Small intestine (tissue), 7 donors: ENCODE results near the gene SOX21. TPM values are rescaled to one million over a fixed set of nuclear protein-coding genes. Genes with fewer than 3 reads are reported as not detected.

Experiments used
- DNase-seq, 2 donors: peaks; one replicate each; pipeline versions ENCODE4 v3.0.0 to v3.0.0-alpha.2; 2013
- FAIRE-seq: peaks from 2 replicates; lab custom pipeline; 2012; peaks lifted over from hg19 to GRCh38; lab: Jason Lieb, UNC
- H3K27ac ChIP-seq, 3 donors: one replicate each; pipeline ENCODE4 v1.5.1; 2013; ENCODE audit warnings: low read length in 2 of 3, mild to moderate bottlenecking in 2 of 3, control low read depth in 1 of 3, inconsistent platforms in 1 of 3, low read depth in 1 of 3, moderate library complexity in 1 of 3
- H3K27me3 ChIP-seq, 3 donors: one replicate each; pipeline ENCODE4 v1.6.1; 2013; ENCODE audit warnings: low read length in 3 of 3, inconsistent platforms in 1 of 3; ENCODE audit not compliant: control insufficient read depth in 3 of 3, insufficient read depth in 3 of 3
- H3K36me3 ChIP-seq, 3 donors: one replicate each; pipeline ENCODE4 v1.6.1; 2013; ENCODE audit warnings: low read length in 3 of 3, inconsistent platforms in 1 of 3, low read depth in 1 of 3, mild to moderate bottlenecking in 1 of 3, moderate library complexity in 1 of 3; ENCODE audit not compliant: control insufficient read depth in 3 of 3, insufficient read depth in 2 of 3
- H3K4me1 ChIP-seq, 3 donors: one replicate each; pipeline ENCODE4 v1.6.1; 2013; ENCODE audit warnings: low read length in 2 of 3, inconsistent platforms in 1 of 3, low read depth in 1 of 3, mild to moderate bottlenecking in 1 of 3, moderate library complexity in 1 of 3; ENCODE audit not compliant: control insufficient read depth in 3 of 3, insufficient read depth in 2 of 3
- H3K4me3 ChIP-seq, 3 donors: one replicate each; pipeline ENCODE4 v1.5.1; 2013; ENCODE audit warnings: low read length in 3 of 3, control low read depth in 1 of 3, inconsistent platforms in 1 of 3, low read depth in 1 of 3, mild to moderate bottlenecking in 1 of 3, moderate library complexity in 1 of 3
- H3K9me3 ChIP-seq, 2 donors: one replicate each; pipeline ENCODE4 v1.6.1; 2013; ENCODE audit warnings: low read depth in 1 of 2, low read length in 1 of 2; ENCODE audit not compliant: control insufficient read depth in 2 of 2, insufficient read depth in 1 of 2
- WGBS, 3 donors: extraction: QIAGEN DNeasy Blood & Tissue Kit; methylation state at CpG; one replicate each; pipeline ENCODE4 v1.1.7; 2013; 5-methylcytosine and 5-hydroxymethylcytosine counted together
- polyA plus RNA-seq, 4 donors: library from polyadenylated mRNA; stranded (reverse) in 3 of 4; unstranded in 1 of 4; fragments of 200-250 nt in 3 of 4; fragments of 120-200 nt in 1 of 4; gene quantifications; one replicate each; pipeline versions ENCODE4 v1.2.1 to v1.2.3, GENCODE V29; 2013
- donor health status: healthy with polysubstance abuse.
- donor health status: control.
- donor health status: control.
- donor health status: Bipolar disorder and iron deficiency.
- donor health status: healthy.

SOX21 gene
- polyA plus RNA-seq, 4 donors = not detected

DNA sequence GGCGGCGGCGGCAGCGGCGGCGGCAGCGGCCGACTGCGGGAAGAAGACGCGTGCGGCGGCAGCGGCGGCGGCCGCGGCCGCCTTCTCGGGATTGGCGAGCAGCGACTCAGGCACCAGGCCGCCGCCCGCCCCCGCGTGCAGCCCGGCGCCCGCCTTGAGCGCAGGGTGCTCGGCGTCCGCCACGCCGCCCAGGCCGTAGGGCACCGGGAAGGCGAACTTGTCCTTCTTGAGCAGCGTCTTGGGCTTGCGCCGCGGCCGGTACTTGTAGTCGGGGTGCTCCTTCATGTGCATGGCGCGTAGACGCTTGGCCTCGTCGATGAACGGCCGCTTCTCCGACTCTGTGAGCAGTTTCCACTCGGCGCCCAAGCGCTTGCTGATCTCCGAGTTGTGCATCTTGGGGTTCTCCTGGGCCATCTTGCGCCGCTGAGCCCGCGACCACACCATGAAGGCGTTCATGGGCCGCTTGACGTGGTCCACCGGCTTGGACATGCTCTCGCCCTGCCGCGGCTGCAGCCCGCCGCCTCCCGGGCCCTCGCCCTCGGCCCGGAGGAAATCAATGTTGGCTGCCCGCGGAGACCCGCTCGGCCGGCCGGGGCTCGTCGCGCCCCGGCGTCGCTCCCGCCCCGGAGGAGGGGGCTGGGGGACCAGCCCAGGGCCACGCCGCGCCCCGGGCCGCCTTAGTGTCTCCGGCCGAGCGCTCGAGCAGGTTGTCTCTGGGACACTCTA, 621 bp downstream of the SOX21 start:
- Histone ChIP-seq H3K36me3 (no peaks in the 10 kb centered on the region), H3K4me1 (peaks cover 2 to 8% (median 6%) of the 10 kb centered on the region in 3 donors), H3K9me3 (peaks cover 1 to 2% of the 10 kb centered on the region in 2 donors), H3K27me3 (peaks cover 31 to 78% (median 41%) of the 10 kb centered on the region in 3 donors), H3K27ac (no peak overlapping the region), H3K4me3 (peak overlapping the region in 1 of 3 donors; percentile 43)
- WGBS, 3 donors = 1 to 4% (median 3%) methylated on average over 48 to 97 of the region's 97 CpGs
- DNase-seq = peak in 1 of 2 donors; percentile 56
- no peak for FAIRE-seq

DNA sequence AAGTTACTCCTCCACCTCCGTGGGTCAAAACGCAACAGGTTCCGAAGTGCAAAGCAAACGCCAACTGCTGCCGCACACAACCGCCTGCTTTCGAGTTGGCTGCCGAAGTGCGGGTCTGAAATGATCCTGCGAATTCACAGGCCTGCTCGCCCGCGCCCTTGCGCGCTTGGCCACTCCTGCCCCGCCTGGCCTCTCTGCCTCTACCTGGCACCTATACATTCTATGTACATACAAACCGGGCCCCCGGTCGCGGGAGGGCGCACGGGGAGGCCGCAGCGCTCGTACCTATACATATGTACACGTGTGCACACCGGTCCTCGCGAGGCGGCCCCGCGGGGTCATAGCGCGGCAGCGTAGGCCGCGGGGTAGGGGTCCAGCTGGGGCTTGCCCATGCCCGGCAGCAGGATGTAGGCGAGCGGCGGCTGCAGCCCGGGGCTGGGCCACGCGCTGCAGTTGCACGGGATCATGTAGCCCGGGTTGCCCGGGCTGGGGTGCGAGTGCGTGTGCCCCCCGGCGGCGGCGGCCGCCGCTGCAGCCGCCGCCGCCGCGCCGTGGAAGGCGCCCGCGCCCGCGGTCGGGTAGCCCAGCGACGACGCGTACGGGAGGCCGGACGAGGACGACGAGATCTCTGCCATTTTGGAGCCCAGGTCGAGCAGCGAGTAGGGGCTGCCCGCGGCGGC, 1.3 kb downstream of the SOX21 start:
- Histone ChIP-seq H3K27ac (no peak overlapping the region), H3K36me3 (no peaks in the 10 kb centered on the region), H3K9me3 (peaks cover 1 to 2% of the 10 kb centered on the region in 2 donors), H3K27me3 (peaks cover 31 to 78% (median 43%) of the 10 kb centered on the region in 3 donors), H3K4me3 (peak overlapping the region in 2 of 3 donors; percentile 21 to 43), H3K4me1 (peaks cover 2 to 8% (median 6%) of the 10 kb centered on the region in 3 donors)
- 1 to 2% (median 1%) methylated on average over 63 to 81 of the region's 81 CpGs for WGBS, 3 donors
- DNase-seq (peak in 1 of 2 donors; percentile 43), FAIRE-seq (no peak)

GRCh38 chr13:94710065-94710781, 2.1 kb downstream of the SOX21 start:
- DNase-seq (peak in 1 of 2 donors; percentile 18), FAIRE-seq (no peak)
- H3K27me3 ChIP-seq = peaks cover 34 to 81% (median 50%) of the 10 kb centered on the region in 3 donors
- 6 to 11% (median 9%) methylated on average over 18 of the region's 18 CpGs for WGBS, 3 donors
- no peaks in the 10 kb centered on the region for H3K36me3 ChIP-seq
- peaks cover 2 to 8% (median 6%) of the 10 kb centered on the region in 3 donors for H3K4me1 ChIP-seq
- peaks cover 1 to 2% of the 10 kb centered on the region in 2 donors for H3K9me3 ChIP-seq
- no peak overlapping the region for H3K4me3 ChIP-seq
- H3K27ac ChIP-seq = no peak overlapping the region

DNA sequence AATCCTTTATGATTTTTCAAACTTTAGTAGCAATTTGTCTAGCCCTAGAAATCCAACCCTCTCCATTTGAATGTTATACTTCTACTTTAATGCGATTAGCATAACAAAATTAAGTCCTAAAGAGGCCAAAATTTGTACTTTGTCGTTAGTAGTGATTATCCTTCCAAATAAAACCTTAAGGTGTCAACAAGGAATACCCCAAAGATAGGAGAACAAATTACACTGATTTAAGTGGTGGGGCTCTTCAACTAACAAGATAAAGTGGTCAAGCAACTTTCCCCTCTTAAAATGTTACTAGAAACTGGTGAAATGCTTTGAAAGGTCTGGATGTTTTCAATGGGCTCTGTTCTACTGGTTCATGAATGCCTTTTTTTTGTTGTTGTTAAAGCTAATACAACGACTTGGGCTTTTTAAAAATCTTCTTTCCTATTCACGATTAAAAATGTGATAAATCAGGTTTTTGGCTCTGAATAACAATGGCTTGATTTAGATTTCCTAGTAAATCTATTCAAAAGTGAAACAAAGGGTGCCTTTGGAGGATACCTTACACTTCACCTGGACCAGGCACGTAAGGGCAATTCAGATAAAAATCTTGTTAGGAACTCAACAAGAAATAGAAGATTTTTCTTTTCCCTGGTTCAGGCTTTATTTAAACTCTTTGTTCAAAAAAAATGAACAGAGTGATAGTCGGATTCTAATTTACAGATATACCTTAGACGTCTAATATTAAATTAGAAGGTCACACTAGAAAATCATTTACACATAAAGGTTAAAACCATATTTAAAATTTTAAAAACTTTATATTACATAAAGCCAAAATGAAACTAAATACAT, 3.1 kb downstream of the SOX21 start:
- DNase-seq (no peak), FAIRE-seq (no peak)
- H3K36me3 ChIP-seq = no peaks in the 10 kb centered on the region
- H3K27ac ChIP-seq = no peak overlapping the region
- 8 to 11% (median 9%) methylated on average over 7 of the region's 7 CpGs for WGBS, 3 donors
- peaks cover 38 to 87% (median 56%) of the 10 kb centered on the region in 3 donors for H3K27me3 ChIP-seq
- peaks cover 1 to 2% of the 10 kb centered on the region in 2 donors for H3K9me3 ChIP-seq
- H3K4me1 ChIP-seq = peaks cover 2 to 8% (median 6%) of the 10 kb centered on the region in 3 donors
- H3K4me3 ChIP-seq = no peak overlapping the region

- FAIRE-seq (no peak), DNase-seq (peak in 1 of 2 donors; percentile 6)
- H3K36me3 ChIP-seq = no peaks in the 10 kb centered on the region
- peaks cover 39 to 87% (median 60%) of the 10 kb centered on the region in 3 donors for H3K27me3 ChIP-seq
- no peak overlapping the region for H3K4me3 ChIP-seq
- no peak overlapping the region for H3K27ac ChIP-seq
- H3K9me3 ChIP-seq = peaks cover 1 to 2% of the 10 kb centered on the region in 2 donors
- H3K4me1 ChIP-seq = peaks cover 2 to 8% (median 6%) of the 10 kb centered on the region in 3 donors
- 7 to 11% (median 7%) methylated on average over 31 of the region's 31 CpGs for WGBS, 3 donors
Observed at GRCh38 chr13:94708031-94708859, 4.1 kb downstream of the SOX21 start.

- Histone ChIP-seq H3K36me3 (no peaks in the 10 kb centered on the region), H3K27ac (no peak overlapping the region), H3K4me3 (no peak overlapping the region), H3K27me3 (peaks cover 33 to 90% (median 60%) of the 10 kb centered on the region in 3 donors), H3K4me1 (peaks cover 2 to 7% (median 3%) of the 10 kb centered on the region in 3 donors), H3K9me3 (peaks cover 1 to 2% of the 10 kb centered on the region in 2 donors)
- DNase-seq (peak in 1 of 2 donors; percentile 9), FAIRE-seq (no peak)
- 3 to 7% (median 6%) methylated on average over 37 to 41 of the region's 41 CpGs for WGBS, 3 donors
Observed at GRCh38 chr13:94707400-94708021, 4.8 kb downstream of the SOX21 start.

DNA sequence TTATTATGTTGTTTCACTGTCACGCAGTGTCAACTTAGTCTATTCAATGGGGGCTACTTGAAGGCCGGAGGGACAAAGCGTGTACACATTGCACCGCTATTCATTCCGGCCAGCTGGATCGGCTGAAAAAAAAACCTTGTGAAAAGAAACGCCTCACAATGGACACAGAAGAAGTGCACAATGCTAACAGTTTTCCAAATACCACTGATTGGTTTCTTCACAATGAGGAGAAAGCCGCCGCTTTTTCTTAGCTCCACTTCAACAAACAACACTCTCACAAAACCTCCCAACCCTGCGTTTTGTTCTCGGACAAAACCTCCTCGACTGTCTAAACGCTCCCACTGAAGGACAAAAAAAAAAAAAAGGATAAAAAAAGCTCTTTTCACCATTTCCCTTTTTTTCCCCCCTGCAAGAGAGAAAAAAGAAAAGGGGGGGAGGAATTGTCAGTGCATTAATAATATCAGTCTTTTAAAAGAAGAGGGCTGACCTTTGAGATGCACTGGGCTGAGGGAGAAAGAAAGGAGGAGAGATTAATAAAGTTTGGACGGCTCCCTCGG, 5.4 kb downstream of the SOX21 start:
- FAIRE-seq (no peak), DNase-seq (no peak)
- peaks cover 0 to 6% (median 2%) of the 10 kb centered on the region in 3 donors for H3K4me1 ChIP-seq
- H3K36me3 ChIP-seq = no peaks in the 10 kb centered on the region
- WGBS, 3 donors = 8 to 13% (median 8%) methylated on average over 15 of the region's 15 CpGs
- peaks cover 32 to 91% (median 61%) of the 10 kb centered on the region in 3 donors for H3K27me3 ChIP-seq
- no peak overlapping the region for H3K4me3 ChIP-seq
- H3K27ac ChIP-seq = no peak overlapping the region
- peaks cover 1 to 2% of the 10 kb centered on the region in 2 donors for H3K9me3 ChIP-seq
